ENCODE results near the gene TTN. TPM values are rescaled to one million over a fixed set of nuclear protein-coding genes. Genes with fewer than 3 reads are reported as not detected.

The TTN gene
- polyA plus RNA-seq, 4 donors, result 0.36 to 1.5 (median 0.76) TPM

- peak within 1 kb of the TSS; percentile 78 to 100 (median 93) for H3K27ac ChIP-seq (ENCODE audit: low read depth in 1 of 3, low read length in 2 of 3)
- H3K4me3 ChIP-seq (ENCODE audit: low read depth in 1 of 3, low read length in 3 of 3), result peak within 1 kb of the TSS; percentile 75 to 95 (median 77)
- peak; percentile 95 to 97 for DNase-seq
- H3K27me3 ChIP-seq (ENCODE audit: control insufficient read depth in 3 of 3, insufficient read depth in 3 of 3, low read length in 3 of 3), result no peaks in the 10 kb centered on the region
- no peaks in the 10 kb centered on the region for H3K36me3 ChIP-seq (ENCODE audit: control insufficient read depth in 3 of 3, insufficient read depth in 2 of 3, low read depth in 1 of 3, low read length in 3 of 3)
- peaks cover 19 to 31% (median 29%) of the 10 kb centered on the region in 3 donors for H3K4me1 ChIP-seq (ENCODE audit: control insufficient read depth in 3 of 3, insufficient read depth in 2 of 3, low read depth in 1 of 3, low read length in 2 of 3)
- H3K9me3 ChIP-seq (ENCODE audit: control insufficient read depth in 2 of 2, insufficient read depth in 1 of 2, low read depth in 1 of 2, low read length in 1 of 2), result no peaks in the 10 kb centered on the region
- FAIRE-seq, result no peak
- WGBS, 3 donors, result 0 to 1% (median 0%) methylated on average over 36 to 92 of the region's 92 CpGs
Observed at GRCh38 chr2:178480227-178481181, 326.7 kb downstream of the TTN start, which contains the start of gene PLEKHA3. TSS of gene PLEKHA3 (plus strand) at chr2:178480457. CDS start at chr2:178480870, 413 bp downstream.

GRCh38 chr2:178479758-178480226 is 327.4 kb downstream of the TTN start:
- peak overlapping the region; percentile 75 to 95 (median 77) for H3K4me3 ChIP-seq (ENCODE audit: low read depth in 1 of 3, low read length in 3 of 3)
- no peak for DNase-seq
- H3K27ac ChIP-seq (ENCODE audit: low read depth in 1 of 3, low read length in 2 of 3), result peak overlapping the region; percentile 78 to 100 (median 93)
- H3K9me3 ChIP-seq (ENCODE audit: control insufficient read depth in 2 of 2, insufficient read depth in 1 of 2, low read depth in 1 of 2, low read length in 1 of 2), result no peaks in the 10 kb centered on the region
- FAIRE-seq, result no peak
- peaks cover 16 to 29% (median 26%) of the 10 kb centered on the region in 3 donors for H3K4me1 ChIP-seq (ENCODE audit: control insufficient read depth in 3 of 3, insufficient read depth in 2 of 3, low read depth in 1 of 3, low read length in 2 of 3)
- WGBS, 3 donors, result 26 to 29% (median 26%) methylated on average over 19 of the region's 19 CpGs
- H3K27me3 ChIP-seq (ENCODE audit: control insufficient read depth in 3 of 3, insufficient read depth in 3 of 3, low read length in 3 of 3), result no peaks in the 10 kb centered on the region
- H3K36me3 ChIP-seq (ENCODE audit: control insufficient read depth in 3 of 3, insufficient read depth in 2 of 3, low read depth in 1 of 3, low read length in 3 of 3), result no peaks in the 10 kb centered on the region

GRCh38 chr2:178479275-178479616 is 328.0 kb downstream of the TTN start:
- Histone ChIP-seq H3K4me3 (ENCODE audit: low read depth in 1 of 3, low read length in 3 of 3) (peak overlapping the region in 2 of 3 donors; percentile 53 to 72), H3K4me1 (ENCODE audit: control insufficient read depth in 3 of 3, insufficient read depth in 2 of 3, low read depth in 1 of 3, low read length in 2 of 3) (peaks cover 13 to 26% (median 21%) of the 10 kb centered on the region in 3 donors)
- FAIRE-seq, result no peak

GRCh38 chr2:178478439-178479274 is 328.6 kb downstream of the TTN start, which contains the start of gene FKBP7:
TSS of gene FKBP7 (minus strand) at chr2:178478600. CDS start at chr2:178478499, 101 bp downstream.
- peaks cover 12 to 24% (median 18%) of the 10 kb centered on the region in 3 donors for H3K4me1 ChIP-seq (ENCODE audit: control insufficient read depth in 3 of 3, insufficient read depth in 2 of 3, low read depth in 1 of 3, low read length in 2 of 3)
- peak within 1 kb of the TSS; percentile 53 to 72 (median 60) for H3K4me3 ChIP-seq (ENCODE audit: low read depth in 1 of 3, low read length in 3 of 3)
- peak within 1 kb of the TSS; percentile 56 to 100 (median 93) for H3K27ac ChIP-seq (ENCODE audit: low read depth in 1 of 3, low read length in 2 of 3)
- WGBS, 3 donors, result 1 to 2% (median 2%) methylated on average over 56 of the region's 56 CpGs
- H3K9me3 ChIP-seq (ENCODE audit: control insufficient read depth in 2 of 2, insufficient read depth in 1 of 2, low read depth in 1 of 2, low read length in 1 of 2), result no peaks in the 10 kb centered on the region
- FAIRE-seq, result no peak
- DNase-seq, result peak; percentile 82 to 92
- H3K36me3 ChIP-seq (ENCODE audit: control insufficient read depth in 3 of 3, insufficient read depth in 2 of 3, low read depth in 1 of 3, low read length in 3 of 3), result no peaks in the 10 kb centered on the region
- H3K27me3 ChIP-seq (ENCODE audit: control insufficient read depth in 3 of 3, insufficient read depth in 3 of 3, low read length in 3 of 3), result no peaks in the 10 kb centered on the region

More at GRCh38 chr2:178479275-178479616, 328.0 kb downstream of the TTN start:
- no peaks in the 10 kb centered on the region for H3K9me3 ChIP-seq (ENCODE audit: control insufficient read depth in 2 of 2, insufficient read depth in 1 of 2, low read depth in 1 of 2, low read length in 1 of 2)
- 39 to 56% (median 48%) methylated on average over 4 of the region's 4 CpGs for WGBS, 3 donors
- H3K36me3 ChIP-seq (ENCODE audit: control insufficient read depth in 3 of 3, insufficient read depth in 2 of 3, low read depth in 1 of 3, low read length in 3 of 3), result no peaks in the 10 kb centered on the region
- peak overlapping the region; percentile 56 to 100 (median 93) for H3K27ac ChIP-seq (ENCODE audit: low read depth in 1 of 3, low read length in 2 of 3)
- no peaks in the 10 kb centered on the region for H3K27me3 ChIP-seq (ENCODE audit: control insufficient read depth in 3 of 3, insufficient read depth in 3 of 3, low read length in 3 of 3)
- peak in 1 of 2 donors; percentile 2 for DNase-seq

GRCh38 chr2:178478130-178478438 is 329.1 kb downstream of the TTN start:
- H3K36me3 ChIP-seq (ENCODE audit: control insufficient read depth in 3 of 3, insufficient read depth in 2 of 3, low read depth in 1 of 3, low read length in 3 of 3), result no peaks in the 10 kb centered on the region
- DNase-seq, result no peak

GRCh38 chr2:178477443-178478129 is 329.6 kb downstream of the TTN start:
- Histone ChIP-seq H3K36me3 (ENCODE audit: control insufficient read depth in 3 of 3, insufficient read depth in 2 of 3, low read depth in 1 of 3, low read length in 3 of 3) (no peaks in the 10 kb centered on the region), H3K27me3 (ENCODE audit: control insufficient read depth in 3 of 3, insufficient read depth in 3 of 3, low read length in 3 of 3) (no peaks in the 10 kb centered on the region), H3K27ac (ENCODE audit: low read depth in 1 of 3, low read length in 2 of 3) (peak overlapping the region in 1 of 3 donors; percentile 93), H3K4me3 (ENCODE audit: low read depth in 1 of 3, low read length in 3 of 3) (peak overlapping the region; percentile 53 to 72 (median 60)), H3K9me3 (ENCODE audit: control insufficient read depth in 2 of 2, insufficient read depth in 1 of 2, low read depth in 1 of 2, low read length in 1 of 2) (no peaks in the 10 kb centered on the region), H3K4me1 (ENCODE audit: control insufficient read depth in 3 of 3, insufficient read depth in 2 of 3, low read depth in 1 of 3, low read length in 2 of 3) (peaks cover 8 to 24% (median 12%) of the 10 kb centered on the region in 3 donors)
- FAIRE-seq (no peak), DNase-seq (no peak)
- WGBS, 3 donors, result 5 to 16% (median 15%) methylated on average over 3 of the region's 3 CpGs

More at GRCh38 chr2:178478130-178478438, 329.1 kb downstream of the TTN start:
- Histone ChIP-seq H3K9me3 (ENCODE audit: control insufficient read depth in 2 of 2, insufficient read depth in 1 of 2, low read depth in 1 of 2, low read length in 1 of 2) (no peaks in the 10 kb centered on the region), H3K27me3 (ENCODE audit: control insufficient read depth in 3 of 3, insufficient read depth in 3 of 3, low read length in 3 of 3) (no peaks in the 10 kb centered on the region), H3K27ac (ENCODE audit: low read depth in 1 of 3, low read length in 2 of 3) (peak overlapping the region; percentile 56 to 100 (median 93)), H3K4me3 (ENCODE audit: low read depth in 1 of 3, low read length in 3 of 3) (peak overlapping the region; percentile 53 to 72 (median 60)), H3K4me1 (ENCODE audit: control insufficient read depth in 3 of 3, insufficient read depth in 2 of 3, low read depth in 1 of 3, low read length in 2 of 3) (peaks cover 12 to 24% (median 15%) of the 10 kb centered on the region in 3 donors)
- no peak for FAIRE-seq
- 0 to 1% (median 1%) methylated on average over 10 of the region's 10 CpGs for WGBS, 3 donors

GRCh38 chr2:178476477-178476876 is 330.7 kb downstream of the TTN start:
- no peak overlapping the region for H3K27ac ChIP-seq (ENCODE audit: low read depth in 1 of 3, low read length in 2 of 3)
- H3K36me3 ChIP-seq (ENCODE audit: control insufficient read depth in 3 of 3, insufficient read depth in 2 of 3, low read depth in 1 of 3, low read length in 3 of 3), result no peaks in the 10 kb centered on the region
- H3K4me1 ChIP-seq (ENCODE audit: control insufficient read depth in 3 of 3, insufficient read depth in 2 of 3, low read depth in 1 of 3, low read length in 2 of 3), result peaks cover 1 to 15% (median 6%) of the 10 kb centered on the region in 3 donors
- no peak overlapping the region for H3K4me3 ChIP-seq (ENCODE audit: low read depth in 1 of 3, low read length in 3 of 3)
- H3K27me3 ChIP-seq (ENCODE audit: control insufficient read depth in 3 of 3, insufficient read depth in 3 of 3, low read length in 3 of 3), result no peaks in the 10 kb centered on the region
- DNase-seq (no peak), FAIRE-seq (no peak)
- H3K9me3 ChIP-seq (ENCODE audit: control insufficient read depth in 2 of 2, insufficient read depth in 1 of 2, low read depth in 1 of 2, low read length in 1 of 2), result no peaks in the 10 kb centered on the region
